Measurements from ENCODE around the gene RPH3AL.

Gene RPH3AL

GRCh38 chr17:284676-285355 is 67.8 kb downstream of the RPH3AL start:
- Mint-ChIP-seq H3K9me3 (no peaks in the 10 kb centered on the region), H3K4me1 (ENCODE audit: low read depth) (no peaks in the 10 kb centered on the region), H3K27me3 (no peaks in the 10 kb centered on the region), H3K36me3 (ENCODE audit: low read depth) (no peaks in the 10 kb centered on the region), H3K27ac (no peak overlapping the region), H3K4me3 (no peak overlapping the region)

- H3K36me3 Mint-ChIP-seq (ENCODE audit: low read depth): no peaks in the 10 kb centered on the region
- no peak overlapping the region for H3K27ac Mint-ChIP-seq
- H3K4me3 Mint-ChIP-seq: no peak overlapping the region
- no peaks in the 10 kb centered on the region for H3K27me3 Mint-ChIP-seq
- H3K4me1 Mint-ChIP-seq (ENCODE audit: low read depth): no peaks in the 10 kb centered on the region
- no peaks in the 10 kb centered on the region for H3K9me3 Mint-ChIP-seq
Measured at GRCh38 chr17:283911-284675, 68.5 kb downstream of the RPH3AL start.

- Mint-ChIP-seq H3K36me3 (ENCODE audit: low read depth) (no peaks in the 10 kb centered on the region), H3K27ac (no peak overlapping the region), H3K4me3 (no peak overlapping the region), H3K4me1 (ENCODE audit: low read depth) (no peaks in the 10 kb centered on the region), H3K9me3 (no peaks in the 10 kb centered on the region), H3K27me3 (no peaks in the 10 kb centered on the region)
Measured at GRCh38 chr17:282912-283882, 69.4 kb downstream of the RPH3AL start.

- Mint-ChIP-seq H3K27me3 (no peaks in the 10 kb centered on the region), H3K36me3 (ENCODE audit: low read depth) (no peaks in the 10 kb centered on the region), H3K4me1 (ENCODE audit: low read depth) (no peaks in the 10 kb centered on the region), H3K9me3 (no peaks in the 10 kb centered on the region), H3K27ac (no peak overlapping the region), H3K4me3 (no peak overlapping the region)
Measured at GRCh38 chr17:282000-282911, 70.4 kb downstream of the RPH3AL start.

GRCh38 chr17:281365-281999 is 71.1 kb downstream of the RPH3AL start:
- H3K27me3 Mint-ChIP-seq: no peaks in the 10 kb centered on the region
- no peak overlapping the region for H3K4me3 Mint-ChIP-seq
- no peaks in the 10 kb centered on the region for H3K9me3 Mint-ChIP-seq
- H3K36me3 Mint-ChIP-seq (ENCODE audit: low read depth): no peaks in the 10 kb centered on the region
- H3K4me1 Mint-ChIP-seq (ENCODE audit: low read depth): no peaks in the 10 kb centered on the region
- no peak overlapping the region for H3K27ac Mint-ChIP-seq

- Mint-ChIP-seq H3K4me3 (no peak overlapping the region), H3K27ac (no peak overlapping the region), H3K4me1 (ENCODE audit: low read depth) (no peaks in the 10 kb centered on the region), H3K36me3 (ENCODE audit: low read depth) (no peaks in the 10 kb centered on the region), H3K27me3 (no peaks in the 10 kb centered on the region), H3K9me3 (no peaks in the 10 kb centered on the region)
Measured at GRCh38 chr17:280901-281300, 71.7 kb downstream of the RPH3AL start.

GRCh38 chr17:280216-280615 is 72.4 kb downstream of the RPH3AL start:
- Mint-ChIP-seq H3K27ac (no peak overlapping the region), H3K9me3 (no peaks in the 10 kb centered on the region), H3K4me1 (ENCODE audit: low read depth) (no peaks in the 10 kb centered on the region), H3K36me3 (ENCODE audit: low read depth) (no peaks in the 10 kb centered on the region), H3K27me3 (no peaks in the 10 kb centered on the region), H3K4me3 (no peak overlapping the region)

GRCh38 chr17:279776-280175 is 72.8 kb downstream of the RPH3AL start:
- Mint-ChIP-seq H3K27me3 (no peaks in the 10 kb centered on the region), H3K27ac (no peak overlapping the region), H3K4me1 (ENCODE audit: low read depth) (no peaks in the 10 kb centered on the region), H3K36me3 (ENCODE audit: low read depth) (no peaks in the 10 kb centered on the region), H3K9me3 (no peaks in the 10 kb centered on the region), H3K4me3 (no peak overlapping the region)

GRCh38 chr17:279331-279730 is 73.3 kb downstream of the RPH3AL start:
- no peak overlapping the region for H3K4me3 Mint-ChIP-seq
- no peaks in the 10 kb centered on the region for H3K27me3 Mint-ChIP-seq
- H3K27ac Mint-ChIP-seq: no peak overlapping the region
- H3K9me3 Mint-ChIP-seq: no peaks in the 10 kb centered on the region
- H3K36me3 Mint-ChIP-seq (ENCODE audit: low read depth): no peaks in the 10 kb centered on the region
- no peaks in the 10 kb centered on the region for H3K4me1 Mint-ChIP-seq (ENCODE audit: low read depth)

GRCh38 chr17:278676-279059 is 73.9 kb downstream of the RPH3AL start:
- no peaks in the 10 kb centered on the region for H3K9me3 Mint-ChIP-seq
- no peaks in the 10 kb centered on the region for H3K27me3 Mint-ChIP-seq
- H3K4me1 Mint-ChIP-seq (ENCODE audit: low read depth): no peaks in the 10 kb centered on the region
- H3K36me3 Mint-ChIP-seq (ENCODE audit: low read depth): no peaks in the 10 kb centered on the region
- H3K4me3 Mint-ChIP-seq: no peak overlapping the region
- no peak overlapping the region for H3K27ac Mint-ChIP-seq

- Mint-ChIP-seq H3K27me3 (no peaks in the 10 kb centered on the region), H3K4me3 (no peak overlapping the region), H3K27ac (no peak overlapping the region), H3K9me3 (no peaks in the 10 kb centered on the region), H3K36me3 (ENCODE audit: low read depth) (no peaks in the 10 kb centered on the region), H3K4me1 (ENCODE audit: low read depth) (no peaks in the 10 kb centered on the region)
Measured at GRCh38 chr17:278055-278675, 74.4 kb downstream of the RPH3AL start.

- H3K4me1 Mint-ChIP-seq (ENCODE audit: low read depth): no peaks in the 10 kb centered on the region
- no peaks in the 10 kb centered on the region for H3K9me3 Mint-ChIP-seq
Measured at GRCh38 chr17:274902-275301, 77.7 kb downstream of the RPH3AL start.

GRCh38 chr17:273981-274832 is 78.4 kb downstream of the RPH3AL start:
- no peak overlapping the region for H3K27ac Mint-ChIP-seq
- no peak overlapping the region for H3K4me3 Mint-ChIP-seq

More at GRCh38 chr17:274902-275301, 77.7 kb downstream of the RPH3AL start:
- no peaks in the 10 kb centered on the region for H3K36me3 Mint-ChIP-seq (ENCODE audit: low read depth)
- H3K27me3 Mint-ChIP-seq: no peaks in the 10 kb centered on the region
- no peak overlapping the region for H3K4me3 Mint-ChIP-seq
- no peak overlapping the region for H3K27ac Mint-ChIP-seq

More at GRCh38 chr17:273981-274832, 78.4 kb downstream of the RPH3AL start:
- H3K27me3 Mint-ChIP-seq: no peaks in the 10 kb centered on the region
- no peaks in the 10 kb centered on the region for H3K36me3 Mint-ChIP-seq (ENCODE audit: low read depth)
- H3K4me1 Mint-ChIP-seq (ENCODE audit: low read depth): no peaks in the 10 kb centered on the region
- no peaks in the 10 kb centered on the region for H3K9me3 Mint-ChIP-seq
